ENCODE results near the gene DEPDC7.

The DEPDC7 gene

GRCh38 chr11:33005175-33005574 is 10.5 kb upstream of the DEPDC7 start:
- Histone ChIP-seq H3K27ac (ENCODE audit: extremely low read depth, low read depth, low read length) (no peak overlapping the region), H3K4me3 (ENCODE audit: low read depth, low read length) (no peak overlapping the region), H3K4me1 (ENCODE audit: control insufficient read depth, insufficient read depth, low read length) (no peaks in the 10 kb centered on the region), H3K36me3 (ENCODE audit: control insufficient read depth in 2 of 2, insufficient read depth in 1 of 2, low read length in 2 of 2) (no peaks in the 10 kb centered on the region), H3K9me3 (ENCODE audit: control insufficient read depth, insufficient read depth, low read depth, low read length) (no peaks in the 10 kb centered on the region)
- CTCF ChIA-PET: no interaction called here
- POLR2A ChIA-PET: no interaction called here
- TF ChIP-seq ZNF518A (tag by site-specific recombination; conservative IDR thresholded peaks at IDR 0.05; ENCODE audit: low read depth) (no peak), ZEB2 (tag by site-specific recombination; IDR thresholded peaks at IDR 0.05) (no peak), BCL11B (tag by site-specific recombination; IDR thresholded peaks at IDR 0.05; ENCODE audit: low read depth) (no peak), ZNF18 (tag by site-specific recombination; IDR thresholded peaks at IDR 0.05) (no peak), ZNF639 (tag by site-specific recombination; IDR thresholded peaks at IDR 0.05) (no peak), ZNF600 (tag by site-specific recombination; IDR thresholded peaks at IDR 0.05) (no peak), ZNF266 (tag by site-specific recombination; IDR thresholded peaks at IDR 0.05; ENCODE audit: low read depth) (no peak), ZNF776 (tag by site-specific recombination; IDR thresholded peaks at IDR 0.05; ENCODE audit: borderline replicate concordance) (no peak), ZNF155 (tag by site-specific recombination; IDR thresholded peaks at IDR 0.05) (no peak), ZIC2 (tag by site-specific recombination; IDR thresholded peaks at IDR 0.05) (no peak), BCL6B (tag by site-specific recombination; IDR thresholded peaks at IDR 0.05) (no peak), ZBTB48 (tag by site-specific recombination; IDR thresholded peaks at IDR 0.05) (no peak), GLI4 (tag by site-specific recombination; IDR thresholded peaks at IDR 0.05) (no peak)

- ChIA-PET CTCF (interaction anchor here (0.7 kb wide), 1 partner anchor 40 kb away, joined by 3 read pairs; no protein-coding TSS in a partner anchor), POLR2A (no interaction called here)
- Histone ChIP-seq H3K27ac (ENCODE audit: extremely low read depth, low read depth, low read length) (no peak overlapping the region), H3K4me3 (ENCODE audit: low read depth, low read length) (no peak overlapping the region), H3K36me3 (ENCODE audit: control insufficient read depth in 2 of 2, insufficient read depth in 1 of 2, low read length in 2 of 2) (no peaks in the 10 kb centered on the region), H3K4me1 (ENCODE audit: control insufficient read depth, insufficient read depth, low read length) (no peaks in the 10 kb centered on the region), H3K9me3 (ENCODE audit: control insufficient read depth, insufficient read depth, low read depth, low read length) (no peaks in the 10 kb centered on the region)
- TF ChIP-seq ZNF548 (tag by site-specific recombination; IDR thresholded peaks at IDR 0.05) (no peak), ZNF670 (tag by site-specific recombination; IDR thresholded peaks at IDR 0.05; ENCODE audit: low read depth) (no peak), PRDM1 (tag by site-specific recombination; IDR thresholded peaks at IDR 0.05) (no peak), SCRT1 (tag by site-specific recombination; IDR thresholded peaks at IDR 0.05; ENCODE audit: borderline replicate concordance) (no peak), ZBTB8A (tag by site-specific recombination; IDR thresholded peaks at IDR 0.05) (no peak), ZSCAN23 (tag by site-specific recombination; IDR thresholded peaks at IDR 0.05) (no peak), ZNF473 (tag by site-specific recombination; IDR thresholded peaks at IDR 0.05) (no peak), ZEB2 (tag by site-specific recombination; IDR thresholded peaks at IDR 0.05) (no peak), ZNF768 (tag by site-specific recombination; IDR thresholded peaks at IDR 0.05) (no peak), BCL11B (tag by site-specific recombination; IDR thresholded peaks at IDR 0.05; ENCODE audit: low read depth) (no peak), ZNF639 (tag by site-specific recombination; IDR thresholded peaks at IDR 0.05) (no peak), ZNF26 (tag by site-specific recombination; IDR thresholded peaks at IDR 0.05) (no peak)
These were observed 9.7 kb upstream of the DEPDC7 start for GRCh38 chr11:33006010-33006409.
